Fibroblast of lung (primary cell): ENCODE data around the gene MMAA. TPM values are rescaled to one million over a fixed set of nuclear protein-coding genes. Genes with fewer than 3 reads are reported as not detected.

Experiments
- DNase-seq, 2 donors: peaks; one replicate each; pipeline versions ENCODE4 v3.0.0 to v3.0.0-alpha.2; 2010; ENCODE audit warnings: low read depth in 2 of 2
- H2AFZ ChIP-seq: 2 replicates; pipeline ENCODE4 v1.5.1; 2012; ENCODE audit warnings: low read length, control low read depth, inconsistent platforms
- H3K27ac ChIP-seq: 2 replicates; pipeline ENCODE4 v1.5.1; 2011; ENCODE audit warnings: low read length, control low read depth; ENCODE audit not compliant: insufficient read depth
- H3K27me3 ChIP-seq: 2 replicates; pipeline ENCODE4 v1.5.1; 2011; ENCODE audit warnings: mild to moderate bottlenecking, low read length; ENCODE audit not compliant: control insufficient read depth, insufficient read depth
- H3K36me3 ChIP-seq: 2 replicates; pipeline ENCODE4 v1.5.1; 2011; ENCODE audit warnings: low read length; ENCODE audit not compliant: control insufficient read depth, insufficient read depth
- H3K4me1 ChIP-seq: 2 replicates; pipeline ENCODE4 v1.5.1; 2011; ENCODE audit warnings: low read length; ENCODE audit not compliant: control insufficient read depth, insufficient read depth; ENCODE audit errors: extremely low read depth
- H3K4me2 ChIP-seq: 2 replicates; pipeline ENCODE4 v1.5.1; 2011; ENCODE audit warnings: low read length, control low read depth; ENCODE audit not compliant: insufficient read depth; ENCODE audit errors: extremely low read depth
- H3K4me3 ChIP-seq, 4 experiments: fragments of 200-600 bp in 1 of 4; sonication (generic) in 1 of 4; replicated peaks in 1 of 4; 2 replicates each; pipeline ENCODE4 v1.5.1; 2011 to 2016; ENCODE audit warnings: low read length in 4 of 4, low read depth in 3 of 4, mild to moderate bottlenecking in 3 of 4, control low read depth in 2 of 4, inconsistent platforms in 1 of 4, mixed read lengths in 1 of 4; ENCODE audit not compliant: insufficient read depth in 1 of 4; ENCODE audit errors: control extremely low read depth in 1 of 4
- H3K79me2 ChIP-seq: 2 replicates; pipeline ENCODE4 v1.5.1; 2012; ENCODE audit warnings: mild to moderate bottlenecking, low read length, inconsistent platforms; ENCODE audit not compliant: control insufficient read depth, insufficient read depth
- H3K9ac ChIP-seq: 2 replicates; pipeline ENCODE4 v1.5.1; 2011; ENCODE audit warnings: mild to moderate bottlenecking, low read length, control low read depth; ENCODE audit not compliant: insufficient read depth
- H3K9me3 ChIP-seq: 2 replicates; pipeline ENCODE4 v1.5.1; 2012; ENCODE audit warnings: low read depth, low read length; ENCODE audit not compliant: control insufficient read depth, insufficient read depth
- H4K20me1 ChIP-seq: 2 replicates; pipeline ENCODE4 v1.5.1; 2011; ENCODE audit warnings: low read length; ENCODE audit not compliant: control insufficient read depth, insufficient read depth; ENCODE audit errors: extremely low read depth
- EZH2 ChIP-seq: IDR thresholded peaks from 2 replicates; pipeline ENCODE4 v1.5.1; 2012; ENCODE audit warnings: low read length, control low read depth, mild to moderate bottlenecking; ENCODE audit errors: missing control alignments
- polyA plus RNA-seq, 2 donors: library from polyadenylated mRNA; depleted of rRNA in 1 of 2; stranded (reverse) in 1 of 2; unstranded in 1 of 2; fragments of >200 nt; gene quantifications; 2 replicates each; pipeline ENCODE4 v1.2.1, GENCODE V29; 2011 to 2012; ENCODE audit warnings: missing spikeins in 1 of 2
- total RNA-seq: library from RNA; depleted of rRNA; stranded (reverse); fragments of >200 nt; gene quantifications from 2 replicates; pipeline ENCODE4 v1.2.1, GENCODE V29; 2014
- TF ChIP-seq, protein P1 (sequence below), 2 donors: IDR thresholded peaks in 1 of 2; conservative IDR thresholded peaks in 1 of 2; 1 replicate in 1 of 2; 2 replicates in 1 of 2; pipeline ENCODE4 v1.5.1; 2011 to 2012; ENCODE audit warnings: low read length in 2 of 2, control low read depth in 1 of 2, inconsistent platforms in 1 of 2, low read depth in 1 of 2, mild to moderate bottlenecking in 1 of 2

The MMAA gene
- total and polyA plus RNA-seq, 2 donors (not counting 1 experiment from before 2014, with no cell fraction given) = 2.8 to 5.4 TPM

DNA sequence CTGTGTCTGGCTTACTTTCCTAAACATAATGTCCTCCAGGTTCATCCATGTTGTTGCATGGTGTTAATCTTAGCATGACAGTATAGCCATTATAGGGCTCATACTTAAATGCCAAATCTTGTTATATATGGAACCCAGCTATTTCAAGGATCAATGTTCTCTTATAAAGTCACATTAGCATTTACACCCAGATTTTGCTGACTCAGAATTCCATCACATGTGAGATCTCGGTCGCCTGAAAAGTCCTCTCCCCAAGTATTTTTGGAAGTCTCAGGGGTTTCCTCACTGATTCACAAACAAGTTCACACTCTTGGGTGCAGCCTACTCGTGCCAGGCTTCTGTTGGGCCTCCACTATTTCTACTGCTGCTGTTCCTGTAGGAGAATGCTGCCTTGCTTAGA lies 40.9 kb downstream of the MMAA start:
- no peak for DNase-seq
- Histone ChIP-seq H3K4me2 (no peak overlapping the region), H3K4me1 (no peaks in the 10 kb centered on the region), H3K9ac (no peak overlapping the region), H3K27me3 (no peaks in the 10 kb centered on the region), H4K20me1 (no peaks in the 10 kb centered on the region), H3K79me2 (no peaks in the 10 kb centered on the region), H3K27ac (no peak overlapping the region), H3K36me3 (no peaks in the 10 kb centered on the region), H3K9me3 (no peaks in the 10 kb centered on the region), H3K4me3 (no peak overlapping the region), H2AFZ (no peak overlapping the region)
- TF ChIP-seq, protein P1, sequence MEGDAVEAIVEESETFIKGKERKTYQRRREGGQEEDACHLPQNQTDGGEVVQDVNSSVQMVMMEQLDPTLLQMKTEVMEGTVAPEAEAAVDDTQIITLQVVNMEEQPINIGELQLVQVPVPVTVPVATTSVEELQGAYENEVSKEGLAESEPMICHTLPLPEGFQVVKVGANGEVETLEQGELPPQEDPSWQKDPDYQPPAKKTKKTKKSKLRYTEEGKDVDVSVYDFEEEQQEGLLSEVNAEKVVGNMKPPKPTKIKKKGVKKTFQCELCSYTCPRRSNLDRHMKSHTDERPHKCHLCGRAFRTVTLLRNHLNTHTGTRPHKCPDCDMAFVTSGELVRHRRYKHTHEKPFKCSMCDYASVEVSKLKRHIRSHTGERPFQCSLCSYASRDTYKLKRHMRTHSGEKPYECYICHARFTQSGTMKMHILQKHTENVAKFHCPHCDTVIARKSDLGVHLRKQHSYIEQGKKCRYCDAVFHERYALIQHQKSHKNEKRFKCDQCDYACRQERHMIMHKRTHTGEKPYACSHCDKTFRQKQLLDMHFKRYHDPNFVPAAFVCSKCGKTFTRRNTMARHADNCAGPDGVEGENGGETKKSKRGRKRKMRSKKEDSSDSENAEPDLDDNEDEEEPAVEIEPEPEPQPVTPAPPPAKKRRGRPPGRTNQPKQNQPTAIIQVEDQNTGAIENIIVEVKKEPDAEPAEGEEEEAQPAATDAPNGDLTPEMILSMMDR (conservative IDR thresholded peaks at IDR 0.05 in 1 of 2, IDR thresholded peaks at IDR 0.05 in 1 of 2; ENCODE audit: low read depth in 1 of 2, low read length in 2 of 2) = no peak
- TF ChIP-seq EZH2 = no peak

DNA sequence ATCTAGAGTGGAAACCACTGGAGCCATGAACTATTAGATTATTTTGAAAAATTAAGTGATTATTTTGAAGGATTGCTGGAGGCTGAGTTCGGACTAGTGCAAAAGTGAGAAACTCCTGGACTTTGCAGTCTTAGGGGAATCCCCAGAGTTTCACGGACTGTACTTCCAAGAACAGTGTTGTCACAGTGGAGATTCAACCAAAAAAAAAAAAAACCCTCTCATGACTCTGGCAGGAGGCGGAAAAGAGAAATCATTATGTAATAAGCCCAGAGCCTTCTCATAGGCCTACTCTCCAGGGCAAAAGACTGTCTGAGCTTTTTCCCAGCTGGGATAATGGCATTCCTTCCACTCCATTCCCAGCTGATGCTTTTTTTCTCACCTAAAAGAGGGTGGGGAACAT lies 44.0 kb downstream of the MMAA start:
- Histone ChIP-seq H3K36me3 (no peaks in the 10 kb centered on the region), H3K27me3 (no peaks in the 10 kb centered on the region), H2AFZ (no peak overlapping the region), H3K4me2 (no peak overlapping the region), H3K27ac (no peak overlapping the region), H3K9ac (no peak overlapping the region), H4K20me1 (no peaks in the 10 kb centered on the region), H3K79me2 (no peaks in the 10 kb centered on the region), H3K4me3 (no peak overlapping the region), H3K9me3 (no peaks in the 10 kb centered on the region), H3K4me1 (no peaks in the 10 kb centered on the region)
- DNase-seq = no peak
- TF ChIP-seq, protein P1 (conservative IDR thresholded peaks at IDR 0.05 in 1 of 2, IDR thresholded peaks at IDR 0.05 in 1 of 2; ENCODE audit: low read depth in 1 of 2, low read length in 2 of 2) = no peak
- TF ChIP-seq EZH2 = no peak

DNA sequence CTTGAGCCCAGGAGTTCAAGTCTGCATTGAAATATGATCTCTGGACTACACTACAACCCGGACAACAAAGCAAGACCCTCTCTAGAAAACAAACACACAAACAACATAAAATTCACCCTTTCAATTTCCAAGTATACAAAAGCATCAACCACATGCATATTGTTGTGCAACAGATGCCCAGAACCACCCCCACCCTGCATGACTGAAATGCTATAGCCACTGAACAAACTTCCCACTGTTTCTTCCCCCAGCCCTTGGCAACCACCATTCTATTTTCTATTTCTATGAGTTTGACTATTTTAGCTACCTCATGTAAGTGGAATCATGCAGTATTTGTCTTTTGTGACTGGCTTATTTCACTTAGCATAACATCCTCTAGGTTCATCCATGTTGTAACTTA lies 46.6 kb downstream of the MMAA start:
- DNase-seq = no peak
- Histone ChIP-seq H3K4me3 (no peak overlapping the region), H3K79me2 (no peaks in the 10 kb centered on the region), H2AFZ (no peak overlapping the region), H3K4me1 (no peaks in the 10 kb centered on the region), H3K9ac (no peak overlapping the region), H3K27me3 (no peaks in the 10 kb centered on the region), H3K27ac (no peak overlapping the region), H3K36me3 (no peaks in the 10 kb centered on the region), H4K20me1 (no peaks in the 10 kb centered on the region), H3K9me3 (no peaks in the 10 kb centered on the region), H3K4me2 (no peak overlapping the region)
- TF ChIP-seq, protein P1 (conservative IDR thresholded peaks at IDR 0.05 in 1 of 2, IDR thresholded peaks at IDR 0.05 in 1 of 2; ENCODE audit: low read depth in 1 of 2, low read length in 2 of 2) = no peak
- TF ChIP-seq EZH2 = no peak
